ENCODE measurements around the gene PRDM1.

- TF ChIP-seq POLR2AphosphoS5 (IDR thresholded peaks at IDR 0.05; ENCODE audit: low read depth, low read length) (no peak), POLR2A (IDR thresholded peaks at IDR 0.05; ENCODE audit: low read depth, low read length) (no peak), TAF1 (IDR thresholded peaks at IDR 0.05; ENCODE audit: borderline replicate concordance, low read depth, low read length) (no peak)
Measured at GRCh38 chr6:106083618-106084017, 2.5 kb upstream of the PRDM1 start.

Data from GM12892 (cell line).